DMS114 treated with DMSO at 0.1 percent for 48 hours (cell line): ENCODE data around the gene MB21D2.
"Not testable (repeated sequence)": the region's sequence is repeated elsewhere in the genome, so short reads cannot be mapped to it uniquely, and the experiment has no call there.

ENCODE experiments used
- DNase-seq: peaks from one replicate; lab custom pipeline; 2025; ENCODE audit not compliant: unreplicated experiment; lab: John Stamatoyannopoulos, UW

The MB21D2 gene, protein sequence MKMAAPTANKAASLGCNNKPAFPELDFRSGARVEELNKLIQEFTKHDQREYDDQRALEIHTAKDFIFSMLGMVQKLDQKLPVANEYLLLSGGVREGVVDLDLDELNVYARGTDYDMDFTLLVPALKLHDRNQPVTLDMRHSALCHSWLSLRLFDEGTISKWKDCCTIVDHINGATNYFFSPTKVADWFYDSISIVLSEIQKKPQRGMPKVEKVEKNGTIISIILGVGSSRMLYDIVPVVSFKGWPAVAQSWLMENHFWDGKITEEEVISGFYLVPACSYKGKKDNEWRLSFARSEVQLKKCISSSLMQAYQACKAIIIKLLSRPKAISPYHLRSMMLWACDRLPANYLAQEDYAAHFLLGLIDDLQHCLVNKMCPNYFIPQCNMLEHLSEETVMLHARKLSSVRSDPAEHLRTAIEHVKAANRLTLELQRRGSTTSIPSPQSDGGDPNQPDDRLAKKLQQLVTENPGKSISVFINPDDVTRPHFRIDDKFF

DNA sequence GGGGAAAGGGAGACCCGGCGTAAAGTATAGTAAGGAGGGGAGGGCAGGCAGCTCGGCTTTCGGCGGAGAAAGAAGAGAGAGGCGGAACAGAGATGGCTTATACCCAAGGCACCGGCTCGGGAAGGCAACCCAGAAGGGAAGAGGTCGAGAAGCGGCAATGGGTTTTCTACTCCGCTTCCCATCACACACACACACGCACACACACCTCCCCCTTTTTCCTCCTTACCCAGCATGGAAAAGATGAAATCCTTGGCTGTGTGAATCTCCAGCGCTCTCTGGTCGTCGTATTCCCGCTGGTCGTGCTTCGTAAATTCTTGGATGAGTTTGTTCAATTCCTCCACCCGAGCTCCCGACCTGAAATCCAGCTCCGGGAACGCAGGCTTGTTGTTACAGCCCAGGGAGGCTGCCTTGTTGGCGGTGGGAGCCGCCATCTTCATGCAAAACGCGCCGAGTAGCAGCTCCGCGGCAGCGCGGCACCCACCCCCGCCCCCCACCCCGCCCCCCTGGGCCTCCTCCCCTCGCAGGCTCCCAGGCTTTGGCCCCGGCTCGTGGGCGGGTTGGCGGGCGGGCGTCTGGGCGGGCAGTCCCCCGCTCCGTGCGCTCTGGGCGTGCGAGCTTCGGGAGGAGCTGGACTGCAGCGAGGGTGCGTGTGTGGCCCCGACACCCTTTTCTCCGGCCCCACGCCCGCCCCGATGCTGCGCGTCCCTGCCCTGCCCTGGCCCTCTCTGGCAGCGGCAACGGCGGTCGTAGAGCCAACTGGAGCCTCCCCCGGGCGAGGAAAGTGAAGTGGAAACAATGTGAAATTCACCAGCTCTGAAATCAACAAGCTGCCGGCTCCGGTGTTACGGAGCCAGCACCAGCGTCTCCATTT is at the start of gene MB21D2:
Gene MB21D2 (minus strand): TSS at position 453 of the 871 bp plus-strand sequence. CDS start 16 bp downstream, at position 437.
- DNase-seq = peak; percentile 41

DNA sequence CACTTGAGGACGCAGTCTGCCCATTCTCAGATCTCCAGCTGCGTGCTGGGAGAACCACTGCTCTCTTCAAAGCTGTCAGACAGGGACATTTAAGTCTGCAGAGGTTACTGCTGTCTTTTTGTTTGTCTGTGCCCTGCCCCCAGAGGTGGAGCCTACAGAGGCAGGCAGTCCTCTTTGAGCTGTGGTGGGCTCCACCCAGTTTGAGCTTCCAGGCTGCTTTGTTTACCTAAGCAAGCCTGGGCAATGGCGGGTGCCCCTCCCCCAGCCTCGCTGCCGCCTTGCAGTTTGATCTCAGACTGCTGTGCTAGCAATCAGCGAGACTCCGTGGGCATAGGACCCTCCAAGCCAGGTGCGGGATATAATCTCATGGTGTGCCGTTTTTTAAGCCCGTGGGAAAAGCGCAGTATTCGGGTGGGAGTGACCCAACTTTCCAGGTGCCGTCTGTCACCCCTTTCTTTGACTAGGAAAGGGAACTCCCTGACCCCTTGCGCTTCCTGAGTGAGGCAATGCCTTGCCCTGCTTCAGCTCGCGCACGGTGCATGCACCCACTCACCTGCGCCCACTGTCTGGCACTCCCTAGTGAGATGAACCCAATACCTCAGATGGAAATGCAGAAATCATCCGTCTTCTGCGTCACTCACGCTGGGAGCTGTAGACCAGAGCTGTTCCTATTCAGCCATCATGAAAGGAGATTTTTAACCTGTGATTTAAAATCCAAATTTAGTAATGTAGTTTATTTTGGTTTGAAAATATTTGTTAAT is 47.5 kb upstream of the MB21D2 start:
- not testable (repeated sequence) for DNase-seq

DNA sequence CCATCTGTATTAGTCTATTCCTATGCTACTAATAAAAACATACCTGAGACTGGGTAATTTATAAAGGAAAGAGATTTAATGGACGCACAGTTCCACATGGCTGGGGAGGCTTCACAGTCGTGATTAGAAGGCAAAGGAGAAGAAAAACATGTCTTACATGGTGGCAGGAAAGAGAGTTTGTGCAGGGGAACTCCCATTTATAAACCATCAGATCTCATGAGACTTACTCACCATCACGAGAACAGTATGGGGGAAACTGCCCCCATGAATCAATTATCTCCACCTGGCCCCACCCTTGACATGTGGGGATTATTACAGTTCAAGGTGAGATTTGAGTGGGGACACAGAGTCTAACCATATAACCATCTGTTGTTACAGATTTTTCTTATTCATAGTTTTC is 42.1 kb upstream of the MB21D2 start:
- no peak for DNase-seq

DNA sequence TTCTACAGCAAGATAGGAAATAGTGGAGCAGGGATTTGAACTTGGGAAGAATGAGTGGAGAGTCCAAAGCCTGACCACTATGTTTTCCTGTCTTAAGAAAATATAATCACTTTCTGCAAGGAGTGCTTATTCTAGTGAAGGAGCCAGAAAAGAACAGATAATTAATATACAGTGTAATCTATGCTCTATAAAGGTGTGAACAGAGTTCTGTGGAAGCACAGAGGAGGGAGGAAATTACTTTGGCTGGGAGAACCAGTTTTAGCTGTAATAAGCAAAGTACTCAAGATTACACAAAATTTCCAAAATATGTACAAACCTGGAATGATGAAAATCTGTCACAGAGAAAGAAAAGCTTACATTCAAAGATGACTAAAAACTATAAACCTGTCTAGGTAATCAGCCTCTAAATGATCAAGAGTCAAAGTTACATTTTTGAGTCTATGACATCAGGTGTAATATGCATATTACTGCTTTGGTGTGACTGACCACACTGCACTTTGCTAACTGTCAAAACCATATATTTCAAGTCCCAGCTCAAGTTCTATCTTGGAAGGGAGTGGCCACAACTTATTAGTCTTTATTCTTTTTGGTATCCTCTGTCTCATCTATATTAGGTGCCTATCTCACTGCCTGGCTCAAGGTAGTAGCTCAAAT is 40.7 kb upstream of the MB21D2 start:
- DNase-seq = no peak

DNA sequence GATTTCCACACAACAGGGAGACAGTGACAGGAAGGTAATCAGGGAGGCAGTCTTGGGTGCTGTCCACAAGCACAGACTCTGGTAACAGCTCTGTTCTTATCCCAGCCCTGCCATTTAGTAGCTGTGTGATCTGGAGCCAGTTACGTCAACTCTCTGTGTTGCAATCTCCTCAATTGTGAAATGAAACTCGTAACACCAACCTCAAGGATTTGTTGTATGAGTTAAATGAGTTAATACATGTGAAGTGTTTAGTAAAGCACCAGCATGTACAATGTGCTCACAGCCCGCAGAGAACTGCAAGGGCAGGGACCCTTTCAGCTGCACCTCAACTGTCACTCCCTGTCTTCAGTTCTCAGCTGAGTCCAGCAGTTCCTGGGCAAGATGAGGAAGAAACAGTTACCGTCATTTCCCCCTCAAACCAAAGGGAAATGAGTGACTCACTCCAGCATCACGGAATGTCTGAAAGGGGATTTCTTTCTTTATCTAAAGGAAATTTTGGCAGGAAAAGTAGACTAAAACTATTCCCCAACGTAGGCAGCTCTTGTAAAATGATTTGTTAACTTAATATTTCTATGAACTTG is 39.9 kb upstream of the MB21D2 start:
- no peak for DNase-seq

DNA sequence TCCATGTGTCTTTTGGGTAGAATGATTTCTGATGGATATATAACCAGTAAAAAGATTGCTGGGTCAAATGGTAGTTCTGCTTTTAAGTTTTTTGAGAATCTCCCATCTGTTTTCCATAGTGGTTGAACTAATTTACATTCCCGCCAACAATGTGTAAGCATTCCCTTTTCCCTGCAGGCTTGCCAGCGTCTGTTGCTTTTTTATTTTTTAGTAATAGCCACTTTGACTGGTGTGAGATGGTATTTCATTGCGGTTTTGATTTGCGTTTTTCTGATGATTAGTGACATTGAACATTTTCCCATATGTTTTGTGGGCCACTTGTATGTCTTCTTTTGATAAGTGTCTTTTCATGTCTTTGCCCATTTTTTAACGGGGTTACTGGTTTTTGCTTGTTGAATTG is 36.3 kb upstream of the MB21D2 start:
- no peak for DNase-seq

DNA sequence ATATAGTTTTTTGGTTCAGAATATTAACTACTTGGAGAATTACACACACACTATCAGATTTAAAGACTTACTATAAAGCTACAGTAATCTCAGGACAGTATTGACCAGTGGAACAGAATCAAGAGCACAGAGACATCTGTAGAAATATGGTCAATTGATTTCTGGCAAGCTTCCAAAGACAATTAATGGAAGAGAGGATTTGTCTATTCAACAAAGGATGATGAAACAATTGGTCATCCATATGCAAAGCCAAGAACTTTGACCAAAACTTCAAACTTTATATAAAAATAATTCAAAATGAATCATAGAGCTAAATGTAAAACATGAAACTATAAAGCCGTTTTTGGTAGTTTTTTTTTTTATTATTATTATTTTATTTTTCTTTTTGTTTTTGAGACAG is 29.8 kb upstream of the MB21D2 start:
- DNase-seq = no peak

DNA sequence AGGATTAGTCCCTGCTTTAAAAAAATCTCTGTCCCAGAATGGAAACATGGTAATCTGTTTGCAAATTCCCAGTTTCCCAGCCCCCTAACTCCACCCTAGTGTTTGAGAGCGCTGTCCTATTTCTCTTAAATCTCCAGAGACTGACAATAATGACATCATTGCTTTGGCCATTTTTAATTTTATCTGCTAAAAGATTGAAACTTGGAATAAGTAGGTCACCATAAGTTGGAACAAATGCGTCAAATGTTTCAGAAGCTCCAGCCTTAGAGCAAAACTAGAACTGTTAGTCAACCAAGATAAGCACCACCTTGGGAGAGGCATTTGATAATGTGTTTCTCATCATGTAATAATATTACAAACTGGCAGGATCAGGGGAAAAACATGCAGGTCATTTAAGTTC is 25.7 kb upstream of the MB21D2 start:
- no peak for DNase-seq

DNA sequence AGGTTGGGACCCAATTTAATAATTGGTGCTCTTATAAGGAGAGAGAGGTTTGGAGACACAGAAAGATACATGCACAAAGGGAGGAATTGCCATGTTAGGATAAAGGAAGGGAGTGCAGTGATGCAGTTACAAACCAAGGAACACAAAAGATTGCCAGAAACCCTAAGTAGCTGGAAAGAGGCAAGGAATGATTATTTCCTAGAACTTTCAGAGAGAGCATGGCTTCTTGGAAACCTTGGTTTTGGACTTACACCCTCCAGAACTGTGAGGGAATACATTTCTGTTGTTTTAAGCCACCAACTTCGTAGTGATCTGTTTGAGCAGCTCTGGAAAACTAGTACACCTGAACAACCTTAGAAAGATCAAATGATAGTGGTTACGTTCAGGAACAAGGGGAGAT is 25.0 kb upstream of the MB21D2 start:
- no peak for DNase-seq

DNA sequence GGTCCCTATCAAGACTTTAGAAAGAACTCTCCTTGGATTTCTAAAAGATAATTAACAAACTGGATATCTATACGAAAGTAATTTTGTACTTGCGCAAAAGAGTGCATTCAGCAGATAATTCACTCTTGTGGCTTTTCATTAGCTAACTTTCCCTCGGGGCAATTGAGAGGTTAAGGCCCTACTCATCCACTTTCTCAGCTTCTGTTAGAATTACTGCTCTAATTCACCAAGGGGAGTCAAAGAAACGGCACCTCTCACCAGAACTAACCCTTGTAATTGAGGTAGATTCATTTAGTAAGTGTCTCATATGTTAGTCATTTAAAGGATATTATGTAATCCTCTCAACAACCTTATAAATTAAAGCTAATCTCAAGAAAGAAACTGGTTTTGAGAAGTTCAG is 22.5 kb upstream of the MB21D2 start:
- DNase-seq = no peak

DNA sequence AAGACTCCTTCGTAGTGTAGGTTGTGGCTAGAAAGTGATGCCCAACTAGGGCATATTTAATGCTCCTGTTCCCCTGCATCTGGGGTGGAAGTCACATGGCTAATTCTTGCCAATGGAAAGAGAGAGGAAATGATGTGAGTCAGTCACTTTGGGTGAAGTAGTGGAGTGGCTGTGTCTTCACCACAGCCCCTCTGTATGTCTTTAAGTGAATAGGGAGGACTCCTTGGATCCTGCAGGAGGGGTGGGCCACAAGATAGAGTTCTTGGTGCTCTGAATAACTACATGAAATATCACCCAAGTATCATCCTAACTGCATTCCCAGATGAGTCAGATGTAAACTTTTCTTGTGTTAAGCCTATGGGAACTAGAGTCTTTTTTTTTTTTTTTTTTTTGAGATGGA is 17.8 kb upstream of the MB21D2 start:
- DNase-seq = no peak

DNA sequence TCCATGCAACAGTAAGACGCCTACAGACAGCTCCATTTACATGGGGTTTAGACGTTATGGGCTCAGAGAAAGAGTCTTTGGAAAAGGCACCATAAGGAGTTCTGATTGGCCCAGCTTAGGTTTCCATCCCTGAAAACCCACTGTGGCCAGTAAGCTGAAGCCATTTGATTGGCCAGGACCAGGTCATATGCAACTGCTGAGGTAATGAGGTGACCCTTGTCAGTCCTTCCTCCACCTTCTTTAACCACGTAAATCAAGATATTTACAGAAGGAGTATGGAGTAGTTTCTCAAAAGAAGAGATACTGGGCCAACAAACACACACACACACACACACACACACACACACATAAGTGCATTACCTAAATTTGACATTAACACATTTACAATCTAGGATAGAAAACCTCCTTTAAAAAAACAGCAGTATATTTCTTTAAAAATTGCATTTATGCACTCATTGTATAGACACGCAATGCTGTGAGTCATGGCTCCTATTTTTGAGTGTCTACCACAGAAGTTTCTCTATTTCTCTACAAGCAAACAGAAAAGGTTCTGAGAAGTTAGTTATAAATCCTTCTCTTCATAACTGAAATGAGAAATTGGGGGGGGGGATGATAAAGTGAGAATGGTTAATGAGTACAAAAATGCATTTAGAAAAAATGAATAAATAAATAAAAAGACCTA is 16.3 kb upstream of the MB21D2 start:
- no peak for DNase-seq

DNA sequence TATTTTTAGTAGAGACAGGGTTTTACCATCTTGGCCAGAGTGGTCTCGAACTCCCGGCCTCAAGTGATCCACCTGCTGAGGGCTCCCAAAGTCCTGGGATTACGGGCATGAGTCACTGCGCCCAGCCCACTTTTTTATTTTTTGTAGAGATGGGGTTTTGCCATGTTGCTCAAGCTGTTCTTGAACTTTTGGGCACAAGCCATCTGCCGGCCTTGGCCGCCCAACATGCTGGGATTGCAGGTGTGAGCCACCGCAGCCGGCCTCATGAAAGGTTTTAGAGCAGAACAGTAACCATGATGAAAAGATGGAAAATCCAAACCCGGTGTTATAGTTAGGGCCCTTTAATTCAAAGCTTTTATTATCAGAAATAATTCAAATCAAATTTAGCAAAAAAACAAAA is 15.6 kb upstream of the MB21D2 start:
- DNase-seq = no peak

DNA sequence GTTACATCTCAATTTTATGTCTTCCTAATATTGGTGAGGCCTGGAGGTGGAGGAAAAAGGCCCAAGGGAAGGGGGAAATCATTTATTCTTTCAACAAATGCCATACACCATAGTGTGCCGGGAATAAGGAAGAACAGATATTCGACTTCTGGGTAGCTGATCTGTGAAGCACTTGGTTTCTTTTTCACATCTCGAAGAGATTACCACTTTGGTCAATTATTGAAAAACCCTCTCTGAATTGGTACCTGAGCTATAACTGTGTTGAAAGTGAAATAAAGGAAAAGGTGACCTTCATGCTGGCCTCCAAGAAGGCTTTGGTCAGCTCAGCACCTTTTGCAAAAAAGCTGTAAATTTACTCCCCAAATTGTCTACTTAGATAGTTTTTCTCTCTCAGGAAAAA is 14.2 kb upstream of the MB21D2 start:
- no peak for DNase-seq

DNA sequence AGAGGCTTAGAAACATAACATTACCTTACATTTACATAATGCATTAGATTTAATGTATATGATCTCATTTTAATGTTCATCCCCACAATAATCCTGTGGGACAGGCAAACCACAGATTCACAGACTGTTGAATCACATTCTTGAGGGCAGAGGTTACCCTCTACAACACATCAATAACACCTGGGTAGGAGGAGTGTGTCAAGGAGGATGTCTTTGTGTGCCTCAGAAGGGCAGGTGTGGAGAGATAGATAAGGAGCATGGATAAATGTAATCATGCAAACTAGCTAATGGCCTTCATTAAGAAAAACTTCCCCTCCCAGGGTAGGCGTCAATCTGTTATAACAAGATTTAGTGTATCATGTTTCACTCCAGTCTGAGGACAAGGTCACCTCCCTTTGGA is 12.9 kb upstream of the MB21D2 start:
- DNase-seq = no peak

DNA sequence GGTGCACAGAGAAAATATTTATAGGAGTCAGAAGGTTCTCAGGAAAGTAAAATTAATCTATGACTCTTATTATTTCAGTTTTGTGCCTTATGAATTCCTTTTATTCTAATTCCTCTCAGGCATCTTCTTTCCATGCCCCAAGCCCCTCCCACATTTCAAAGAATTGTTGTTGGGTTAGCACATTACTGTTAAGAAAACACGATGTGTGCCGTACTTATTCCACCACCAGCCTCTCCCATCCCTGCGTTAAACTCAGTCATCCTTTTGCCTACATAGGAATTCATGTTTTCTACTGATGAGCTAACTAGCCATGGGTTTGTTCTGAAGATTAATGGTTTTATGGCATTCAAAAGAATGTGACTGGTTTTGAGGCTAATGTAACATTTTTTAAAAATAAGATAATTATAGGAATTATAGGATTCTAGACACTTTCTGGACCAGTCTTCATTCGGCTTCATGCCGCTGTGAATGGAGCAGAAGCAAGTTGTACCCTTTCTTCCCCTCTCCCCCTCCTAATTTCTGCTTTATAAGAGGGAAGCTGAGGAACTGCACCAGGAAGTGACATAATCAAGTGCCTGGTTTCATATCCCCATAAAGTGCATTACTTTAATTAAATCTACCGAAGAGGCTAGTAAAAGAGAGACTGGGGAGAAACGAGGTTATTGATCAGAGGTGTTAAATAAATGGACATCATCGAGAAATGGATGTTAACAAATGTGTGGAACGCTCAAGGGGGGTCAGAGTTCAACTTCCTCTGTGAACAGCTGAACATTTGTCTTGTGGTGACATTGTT is 12.3 kb upstream of the MB21D2 start:
- no peak for DNase-seq

DNA sequence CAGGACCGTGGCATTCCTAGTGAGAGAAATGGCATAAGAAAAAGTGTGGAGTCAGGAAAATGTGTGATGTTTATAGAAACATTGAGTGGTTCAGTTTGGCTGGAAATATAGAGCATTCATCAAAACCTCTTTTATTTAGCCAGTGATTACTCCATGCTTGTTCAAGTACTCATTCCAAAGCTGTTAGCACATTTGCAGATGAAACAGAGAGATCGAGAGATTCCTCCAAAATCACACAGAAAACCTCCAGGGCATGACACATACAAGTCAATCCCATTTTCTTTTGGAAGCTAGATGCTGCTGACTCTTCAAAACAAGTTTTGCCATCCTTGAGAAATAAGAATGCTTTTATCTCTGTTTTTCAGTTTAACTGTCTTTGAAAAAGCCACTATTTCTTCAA is 11.5 kb upstream of the MB21D2 start:
- no peak for DNase-seq

DNA sequence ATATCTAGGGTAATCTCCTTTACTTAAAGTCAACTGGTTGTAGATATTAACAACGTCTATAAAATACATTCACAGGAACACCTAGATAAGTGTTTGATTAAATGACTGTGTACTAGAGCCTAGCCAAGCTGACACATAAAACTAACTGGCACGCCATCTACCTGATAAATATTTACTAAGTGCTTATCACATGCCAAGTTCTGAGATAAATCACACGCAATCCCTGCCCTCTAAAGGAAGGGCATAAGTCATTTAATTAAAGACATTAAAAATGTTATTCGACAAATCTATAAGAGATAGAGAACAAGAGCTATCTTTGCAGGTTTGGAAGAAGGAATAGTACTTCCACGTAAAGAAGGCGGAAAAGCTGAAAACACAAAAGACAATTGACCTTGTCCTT is 11.1 kb upstream of the MB21D2 start:
- no peak for DNase-seq

DNA sequence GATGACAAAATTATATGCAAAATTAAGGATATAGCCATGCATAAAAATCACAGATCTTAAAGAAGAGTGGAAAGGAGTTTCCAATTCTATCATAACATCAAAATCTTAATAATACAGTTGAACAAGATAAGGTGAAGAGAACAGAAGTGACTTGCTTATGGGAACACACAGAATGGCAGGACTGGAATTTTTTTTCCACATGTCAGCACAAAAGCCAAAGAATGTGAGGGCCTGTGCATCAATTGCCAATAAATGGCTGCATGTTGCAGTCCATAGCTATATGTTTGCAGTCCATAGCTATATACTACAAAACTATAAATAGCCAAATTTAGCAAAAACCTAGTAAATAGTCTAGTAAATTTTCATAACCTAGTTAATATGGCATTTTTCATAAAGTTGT is 10.4 kb upstream of the MB21D2 start:
- no peak for DNase-seq
